Large intestine (tissue), 3 donors: ENCODE data around the gene HSPG2. TPM values are rescaled to one million over a fixed set of nuclear protein-coding genes. Genes with fewer than 3 reads are reported as not detected.
A peak's percentile ranks its signal among the peaks of the same experiment; 100 is the strongest.
"Not testable (repeated sequence)": the region's sequence is repeated elsewhere in the genome, so short reads cannot be mapped to it uniquely, and the experiment has no call there.

Experiments
- DNase-seq, 2 donors: peaks; one replicate each; pipeline versions ENCODE4 v3.0.0 to v3.0.0-alpha.2; 2013
- H3K27ac ChIP-seq: one replicate; pipeline ENCODE4 v1.5.1; 2013; ENCODE audit warnings: low read length
- H3K27me3 ChIP-seq: 2 replicates; pipeline ENCODE4 v1.6.1; 2013; ENCODE audit warnings: low read length; ENCODE audit not compliant: control insufficient read depth, insufficient read depth
- H3K36me3 ChIP-seq: 2 replicates; pipeline ENCODE4 v1.6.1; 2013; ENCODE audit warnings: low read length; ENCODE audit not compliant: control insufficient read depth, insufficient read depth
- H3K4me1 ChIP-seq: one replicate; pipeline ENCODE4 v1.6.1; 2013; ENCODE audit warnings: low read length; ENCODE audit not compliant: control insufficient read depth, insufficient read depth
- H3K4me3 ChIP-seq: one replicate; pipeline ENCODE4 v1.5.1; 2013; ENCODE audit warnings: low read length
- H3K9me3 ChIP-seq: one replicate; pipeline ENCODE4 v1.6.1; 2013; ENCODE audit warnings: mild to moderate bottlenecking, low read depth, low read length, moderate library complexity; ENCODE audit not compliant: control insufficient read depth
- WGBS: methylation state at CpG from one replicate; pipeline ENCODE4 v1.1.5; 2013; ENCODE audit warnings: low lambda C conversion rate; ENCODE audit not compliant: insufficient coverage; 5-methylcytosine and 5-hydroxymethylcytosine counted together
- polyA plus RNA-seq: library from polyadenylated mRNA; unstranded; fragments of 120-200 nt; gene quantifications from one replicate; pipeline ENCODE4 v1.2.1, GENCODE V29; 2013

Gene HSPG2
- polyA plus RNA-seq, 1 donor: 70.4 TPM

GRCh38 chr1:21913258-21913657, 23.9 kb downstream of the HSPG2 start:
- peak overlapping the region; percentile 60 for H3K27ac ChIP-seq
- no peak overlapping the region for H3K4me3 ChIP-seq
- no CpG with 5 or more reads among the region's 8 CpGs for WGBS
- peaks cover 5% of the 10 kb centered on the region for H3K36me3 ChIP-seq
- H3K4me1 ChIP-seq: peaks cover 62% of the 10 kb centered on the region
- DNase-seq: no peak
- H3K9me3 ChIP-seq: no peaks in the 10 kb centered on the region
- H3K27me3 ChIP-seq: no peaks in the 10 kb centered on the region

GRCh38 chr1:21912038-21912758, 24.9 kb downstream of the HSPG2 start:
- no peak for DNase-seq
- no CpG with 5 or more reads among the region's 9 CpGs for WGBS
- Histone ChIP-seq H3K4me1 (peaks cover 62% of the 10 kb centered on the region), H3K27me3 (no peaks in the 10 kb centered on the region), H3K27ac (peak overlapping the region; percentile 78), H3K4me3 (no peak overlapping the region), H3K36me3 (peaks cover 5% of the 10 kb centered on the region), H3K9me3 (no peaks in the 10 kb centered on the region)

GRCh38 chr1:21911205-21912001, 25.7 kb downstream of the HSPG2 start:
- H3K27me3 ChIP-seq: no peaks in the 10 kb centered on the region
- H3K4me3 ChIP-seq: no peak overlapping the region
- peak overlapping the region; percentile 83 for H3K27ac ChIP-seq
- H3K9me3 ChIP-seq: no peaks in the 10 kb centered on the region
- peaks cover 62% of the 10 kb centered on the region for H3K4me1 ChIP-seq
- H3K36me3 ChIP-seq: no peaks in the 10 kb centered on the region
- no CpG with 5 or more reads among the region's 10 CpGs for WGBS
- DNase-seq: peak; percentile 84 to 91

GRCh38 chr1:21910558-21911204, 26.4 kb downstream of the HSPG2 start:
- Histone ChIP-seq H3K36me3 (no peaks in the 10 kb centered on the region), H3K27ac (peak overlapping the region; percentile 83), H3K4me1 (peaks cover 62% of the 10 kb centered on the region)

GRCh38 chr1:21909787-21910503, 27.2 kb downstream of the HSPG2 start:
- Histone ChIP-seq H3K4me1 (peaks cover 59% of the 10 kb centered on the region), H3K36me3 (no peaks in the 10 kb centered on the region), H3K27ac (peak overlapping the region; percentile 83), H3K9me3 (no peaks in the 10 kb centered on the region), H3K4me3 (no peak overlapping the region), H3K27me3 (no peaks in the 10 kb centered on the region)
- no CpG with 5 or more reads among the region's 9 CpGs for WGBS
- peak in 1 of 2 donors; percentile 50 for DNase-seq

More at GRCh38 chr1:21910558-21911204, 26.4 kb downstream of the HSPG2 start:
- Histone ChIP-seq H3K9me3 (no peaks in the 10 kb centered on the region), H3K27me3 (no peaks in the 10 kb centered on the region), H3K4me3 (no peak overlapping the region)
- no peak for DNase-seq
- WGBS: no CpG with 5 or more reads among the region's 11 CpGs

- H3K4me1 ChIP-seq: peaks cover 58% of the 10 kb centered on the region
- no peaks in the 10 kb centered on the region for H3K27me3 ChIP-seq
- WGBS: no CpG with 5 or more reads among the region's 1 CpG
- no peak overlapping the region for H3K4me3 ChIP-seq
- H3K9me3 ChIP-seq: no peaks in the 10 kb centered on the region
- DNase-seq: no peak
- peak overlapping the region; percentile 83 for H3K27ac ChIP-seq
- H3K36me3 ChIP-seq: peaks cover under 1% of the 10 kb centered on the region
Observed at GRCh38 chr1:21909286-21909759, 27.8 kb downstream of the HSPG2 start.

GRCh38 chr1:21907737-21908534, 29.2 kb downstream of the HSPG2 start:
- WGBS: 93% methylated on average over 6 of the region's 19 CpGs
- not testable (repeated sequence) for H3K9me3 ChIP-seq, DNase-seq, H3K27me3 ChIP-seq, H3K4me3 ChIP-seq, H3K36me3 ChIP-seq, H3K27ac ChIP-seq
- H3K4me1 ChIP-seq: peaks cover 51% of the 10 kb centered on the region

GRCh38 chr1:21907079-21907418, 30.1 kb downstream of the HSPG2 start:
- H3K9me3 ChIP-seq: no peaks in the 10 kb centered on the region
- H3K4me3 ChIP-seq: no peak overlapping the region
- H3K36me3 ChIP-seq: peaks cover 4% of the 10 kb centered on the region
- no CpG with 5 or more reads among the region's 9 CpGs for WGBS
- peaks cover 53% of the 10 kb centered on the region for H3K4me1 ChIP-seq
- no peaks in the 10 kb centered on the region for H3K27me3 ChIP-seq
- DNase-seq: no peak
- H3K27ac ChIP-seq: no peak overlapping the region

- H3K4me3 ChIP-seq: no peak overlapping the region
- no peak for DNase-seq
- H3K27ac ChIP-seq: no peak overlapping the region
- peaks cover 51% of the 10 kb centered on the region for H3K4me1 ChIP-seq
- WGBS: no CpG with 5 or more reads among the region's 21 CpGs
- peaks cover 4% of the 10 kb centered on the region for H3K36me3 ChIP-seq
- H3K27me3 ChIP-seq: no peaks in the 10 kb centered on the region
- no peaks in the 10 kb centered on the region for H3K9me3 ChIP-seq
Observed at GRCh38 chr1:21906173-21907078, 30.7 kb downstream of the HSPG2 start.
